Common myeloid progenitor, CD34-positive (primary cell): ENCODE measurements around the gene SLC12A3.

Source experiments
- CTCF ChIA-PET: fragments of 350-600 bp; sonication (Branson Sonifier 250); formaldehyde crosslinking; loops from one replicate; lab custom pipeline; 2021; ENCODE audit warnings: antibody characterized with exemption; lab: Charles Lee
- POLR2A ChIA-PET: fragments of 350-600 bp; sonication (Branson Sonifier 250); formaldehyde crosslinking; loops from one replicate; lab custom pipeline; 2021; ENCODE audit warnings: antibody characterized with exemption; lab: Charles Lee
- DNase-seq, 3 donors: peaks; one replicate each; pipeline versions ENCODE4 v3.0.0 to v3.0.0-alpha.2; 2013
- H3K27ac ChIP-seq, 2 experiments: 1 replicate in 1 of 2; 2 replicates in 1 of 2; pipeline ENCODE4 v1.7.0; 2013; ENCODE audit warnings: inconsistent platforms in 2 of 2, low read length in 2 of 2, mild to moderate bottlenecking in 2 of 2, low read depth in 1 of 2, moderate library complexity in 1 of 2; ENCODE audit not compliant: severe bottlenecking in 2 of 2, insufficient read depth in 1 of 2, poor library complexity in 1 of 2
- H3K27me3 ChIP-seq, 5 experiments: replicated peaks in 2 of 5; 1 replicate in 3 of 5; 2 replicates in 2 of 5; pipeline versions ENCODE4 v1.6.1 to v1.7.0; 2013; ENCODE audit warnings: low read length in 4 of 5, mild to moderate bottlenecking in 2 of 5, moderate library complexity in 2 of 5, inconsistent platforms in 1 of 5; ENCODE audit not compliant: insufficient read depth in 5 of 5, control insufficient read depth in 4 of 5
- H3K36me3 ChIP-seq, 4 experiments: 1 replicate in 2 of 4; 2 replicates in 2 of 4; pipeline versions ENCODE4 v1.6.1 to v1.7.0; 2013; ENCODE audit warnings: low read length in 3 of 4, control low read depth in 1 of 4, mild to moderate bottlenecking in 1 of 4; ENCODE audit not compliant: control insufficient read depth in 4 of 4, insufficient read depth in 4 of 4
- H3K4me1 ChIP-seq, 4 experiments: 1 replicate in 3 of 4; 2 replicates in 1 of 4; pipeline versions ENCODE4 v1.6.1 to v1.7.1; 2013; ENCODE audit warnings: low read length in 3 of 4, mild to moderate bottlenecking in 3 of 4, control low read depth in 1 of 4, inconsistent platforms in 1 of 4, moderate library complexity in 1 of 4; ENCODE audit not compliant: control insufficient read depth in 4 of 4, insufficient read depth in 4 of 4; ENCODE audit errors: control extremely low read depth in 1 of 4
- H3K4me3 ChIP-seq, 7 experiments: 1 replicate in 4 of 7; 2 replicates in 3 of 7; pipeline versions ENCODE4 v1.5.1 to v1.7.0; 2013; ENCODE audit warnings: mild to moderate bottlenecking in 7 of 7, low read length in 6 of 7, moderate library complexity in 6 of 7, inconsistent platforms in 2 of 7, low read depth in 2 of 7, control low read depth in 1 of 7; ENCODE audit not compliant: insufficient read depth in 4 of 7, control insufficient read depth in 1 of 7; ENCODE audit errors: extremely low read depth in 1 of 7
- H3K9me3 ChIP-seq, 5 experiments: 1 replicate in 4 of 5; 2 replicates in 1 of 5; pipeline versions ENCODE4 v1.6.1 to v1.7.1; 2013; ENCODE audit warnings: low read length in 4 of 5, mild to moderate bottlenecking in 2 of 5, inconsistent platforms in 1 of 5, low read depth in 1 of 5, moderate library complexity in 1 of 5; ENCODE audit not compliant: control insufficient read depth in 4 of 5, insufficient read depth in 2 of 5; ENCODE audit errors: control extremely low read depth in 1 of 5
- WGBS: methylation state at CpG from one replicate; pipeline ENCODE4 v1.1.5; 2013; ENCODE audit not compliant: insufficient coverage; 5-methylcytosine and 5-hydroxymethylcytosine counted together

The SLC12A3 gene

GRCh38 chr16:56860226-56861020 lies 4.6 kb upstream of the SLC12A3 start:
- CTCF ChIA-PET: interaction anchor here (0.7 to 4.2 kb wide), 4 partner anchors 8 to 21 kb away, joined by 3 to 37 read pairs (median 4); no protein-coding TSS in a partner anchor
- 0% methylated on average over 9 of the region's 9 CpGs for WGBS
- Histone ChIP-seq H3K9me3 (no peaks in the 10 kb centered on the region), H3K4me3 (peak overlapping the region in 3 of 7 experiments; percentile 13 to 46 (median 34)), H3K27ac (no peak overlapping the region), H3K36me3 (no peaks in the 10 kb centered on the region), H3K27me3 (no peaks in the 10 kb centered on the region), H3K4me1 (peaks cover 10 to 45% (median 44%) of the 10 kb centered on the region in 4 experiments)
- POLR2A ChIA-PET: interaction anchor here (0.6 kb wide), 1 partner anchor 77 kb away, joined by 5 read pairs; no protein-coding TSS in a partner anchor
- DNase-seq: peak; percentile 73 to 90 (median 83)

DNA sequence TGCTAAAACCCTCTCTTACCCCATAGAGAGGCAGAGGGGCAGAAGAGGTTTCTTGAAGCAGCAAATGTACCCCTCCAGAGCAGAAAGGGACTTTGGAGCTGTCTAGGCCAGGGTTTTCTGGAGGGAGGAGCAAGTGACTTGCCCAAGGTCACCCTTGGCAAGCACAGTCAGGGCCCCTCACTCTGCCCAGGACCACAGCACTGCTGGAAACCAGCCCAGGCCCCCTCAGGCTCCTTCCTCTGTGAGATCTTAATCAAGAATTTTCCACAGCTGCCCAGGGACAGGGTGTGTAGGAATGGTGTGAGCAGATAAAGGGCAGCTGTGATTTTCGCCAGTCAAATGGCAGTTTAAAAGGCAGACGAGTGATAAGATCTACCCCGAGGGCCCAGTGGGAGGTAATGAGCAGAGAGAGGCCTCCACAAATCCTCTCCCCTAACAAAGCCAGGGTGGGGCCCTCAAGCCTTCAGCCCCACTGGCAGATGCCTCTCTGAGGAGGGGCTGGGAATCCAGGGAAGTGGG lies 3.9 kb upstream of the SLC12A3 start:
- no CpG with 5 or more reads among the region's 3 CpGs for WGBS
- DNase-seq: peak in 2 of 3 donors; percentile 14 to 44
- ChIA-PET POLR2A (no interaction called here), CTCF (interaction anchor here (1.2 to 4.2 kb wide), 4 partner anchors 9 to 71 kb away, joined by 4 to 37 read pairs (median 7); no protein-coding TSS in a partner anchor)
- H3K27me3 ChIP-seq: no peaks in the 10 kb centered on the region
- H3K4me3 ChIP-seq: peak overlapping the region in 3 of 7 experiments; percentile 13 to 46 (median 19)
- H3K36me3 ChIP-seq: no peaks in the 10 kb centered on the region
- H3K9me3 ChIP-seq: no peaks in the 10 kb centered on the region
- no peak overlapping the region for H3K27ac ChIP-seq
- peaks cover 10 to 45% (median 44%) of the 10 kb centered on the region in 4 experiments for H3K4me1 ChIP-seq

- ChIA-PET CTCF (interaction anchor here (0.6 to 4.2 kb wide), 6 partner anchors 10 to 817 kb away, joined by 3 to 37 read pairs (median 6); no protein-coding TSS in a partner anchor), POLR2A (no interaction called here)
- Histone ChIP-seq H3K9me3 (no peaks in the 10 kb centered on the region), H3K27me3 (no peaks in the 10 kb centered on the region), H3K27ac (no peak overlapping the region), H3K4me1 (peaks cover 10 to 45% (median 44%) of the 10 kb centered on the region in 4 experiments), H3K4me3 (no peak overlapping the region), H3K36me3 (no peaks in the 10 kb centered on the region)
- DNase-seq: no peak
- 94% methylated on average over 8 of the region's 8 CpGs for WGBS
Observed at GRCh38 chr16:56861756-56862155, 3.3 kb upstream of the SLC12A3 start.

DNA sequence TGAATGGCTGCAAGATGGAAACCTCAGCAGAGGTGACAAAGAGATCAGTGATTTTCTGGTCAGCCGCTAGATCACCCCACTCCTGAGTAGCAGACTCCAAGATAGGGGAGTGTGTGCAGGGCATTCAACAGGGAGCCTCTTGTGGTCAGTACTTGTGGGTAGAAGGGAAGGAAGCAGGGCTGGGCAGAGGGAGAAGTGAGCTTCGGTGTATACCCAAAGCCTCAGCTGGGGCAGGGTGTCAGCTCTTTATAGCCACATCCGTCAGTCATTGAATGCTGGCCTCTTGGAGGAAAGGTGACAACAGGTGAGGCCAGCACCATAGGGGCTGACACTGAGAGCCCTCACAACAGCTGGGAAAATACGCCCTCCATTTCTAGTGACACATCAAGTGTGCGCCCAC lies 2.2 kb upstream of the SLC12A3 start:
- peak; percentile 26 to 80 (median 74) for DNase-seq
- no peak overlapping the region for H3K27ac ChIP-seq
- CTCF ChIA-PET: interaction anchor here (0.6 to 4.2 kb wide), 9 partner anchors 11 to 72 kb away, joined by 3 to 37 read pairs (median 4); no protein-coding TSS in a partner anchor
- no peaks in the 10 kb centered on the region for H3K27me3 ChIP-seq
- H3K4me1 ChIP-seq: peaks cover 10 to 45% (median 44%) of the 10 kb centered on the region in 4 experiments
- peak overlapping the region in 1 of 7 experiments; percentile 39 for H3K4me3 ChIP-seq
- H3K36me3 ChIP-seq: no peaks in the 10 kb centered on the region
- no peaks in the 10 kb centered on the region for H3K9me3 ChIP-seq
- WGBS: 25% methylated on average over 4 of the region's 5 CpGs
- POLR2A ChIA-PET: no interaction called here

DNA sequence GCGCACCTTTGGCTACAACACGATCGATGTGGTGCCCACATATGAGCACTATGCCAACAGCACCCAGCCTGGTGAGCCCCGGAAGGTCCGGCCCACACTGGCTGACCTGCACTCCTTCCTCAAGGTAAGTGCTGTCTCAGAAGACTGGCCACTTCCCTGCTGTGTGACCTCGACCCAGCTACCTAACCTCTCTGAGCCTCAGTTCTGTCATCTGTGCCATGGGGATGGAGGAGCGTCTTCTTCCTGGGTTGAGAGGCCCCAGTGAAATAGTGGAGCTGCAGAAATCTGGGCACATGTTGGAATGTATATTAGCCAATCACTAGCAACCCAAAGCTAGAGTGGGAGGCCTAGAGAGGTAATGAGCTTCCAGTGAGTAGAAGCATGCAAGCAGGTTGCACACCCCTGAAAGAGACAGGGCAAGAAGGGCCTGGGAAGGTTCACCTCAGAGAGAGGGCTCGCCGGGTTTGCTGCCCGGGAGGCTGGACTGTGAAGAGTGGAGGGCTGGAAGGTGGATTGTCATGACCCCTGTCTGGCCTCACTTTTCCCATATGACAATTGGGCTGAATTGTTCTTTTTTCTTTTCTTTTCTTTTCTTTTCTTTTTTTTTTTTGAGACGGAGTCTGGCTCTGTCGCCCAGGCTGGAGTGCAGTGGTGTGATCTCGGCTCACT lies 521 bp downstream of the SLC12A3 start:
- no peak for DNase-seq
- ChIA-PET CTCF (interaction anchor here (0.9 to 4.2 kb wide), 6 partner anchors 12 to 86 kb away, joined by 3 to 26 read pairs (median 4); no protein-coding TSS in a partner anchor), POLR2A (no interaction called here)
- Histone ChIP-seq H3K4me3 (no peak overlapping the region), H3K4me1 (peaks cover 6 to 33% (median 32%) of the 10 kb centered on the region in 4 experiments), H3K27ac (no peak overlapping the region), H3K9me3 (no peaks in the 10 kb centered on the region), H3K36me3 (no peaks in the 10 kb centered on the region), H3K27me3 (no peaks in the 10 kb centered on the region)
- WGBS: 95% methylated on average over 8 of the region's 13 CpGs

- 71% methylated on average over 14 of the region's 23 CpGs for WGBS
- POLR2A ChIA-PET: no interaction called here
- no peaks in the 10 kb centered on the region for H3K27me3 ChIP-seq
- CTCF ChIA-PET: interaction anchor here (0.7 to 4.2 kb wide), 15 partner anchors 12 to 85 kb away, joined by 3 to 26 read pairs (median 4); no protein-coding TSS in a partner anchor
- H3K36me3 ChIP-seq: no peaks in the 10 kb centered on the region
- DNase-seq: peak; percentile 63 to 74 (median 68)
- H3K9me3 ChIP-seq: no peaks in the 10 kb centered on the region
- H3K27ac ChIP-seq: no peak overlapping the region
- H3K4me3 ChIP-seq: no peak overlapping the region
- H3K4me1 ChIP-seq: peaks cover 0 to 16% (median 15%) of the 10 kb centered on the region in 4 experiments
Observed at GRCh38 chr16:56866955-56867830, 2.2 kb downstream of the SLC12A3 start.
